CD4-positive, alpha-beta T cell treated with Interferon gamma for 1 hour (primary cell): ENCODE data around the gene DXO.
"Not testable (repeated sequence)": the region's sequence is repeated elsewhere in the genome, so short reads cannot be mapped to it uniquely, and the experiment has no call there.

Experiments
- DNase-seq: peaks from one replicate; pipeline ENCODE4 v3.0.0-alpha.2; 2020

The DXO gene

DNA sequence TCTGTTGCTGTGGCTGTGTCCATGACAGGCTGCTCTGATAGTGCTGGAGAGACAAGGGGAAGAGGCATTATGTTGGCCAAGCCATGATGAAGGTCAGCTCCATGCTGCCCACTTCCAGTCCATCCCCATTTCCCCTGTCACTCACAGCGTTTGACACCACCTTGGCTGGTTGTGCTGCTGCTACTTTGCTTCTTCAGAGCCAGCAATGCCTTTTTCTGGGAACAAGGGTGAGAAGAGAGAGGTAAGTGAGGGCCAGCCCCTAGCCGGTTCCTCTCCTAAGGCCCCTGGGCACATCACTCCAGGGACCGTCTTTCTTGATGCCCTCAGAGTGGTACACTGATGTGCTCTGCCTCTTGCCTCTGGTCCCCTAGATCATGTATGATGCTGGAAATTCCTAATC lies 15.1 kb downstream of the DXO start:
- DNase-seq, result no peak

DNA sequence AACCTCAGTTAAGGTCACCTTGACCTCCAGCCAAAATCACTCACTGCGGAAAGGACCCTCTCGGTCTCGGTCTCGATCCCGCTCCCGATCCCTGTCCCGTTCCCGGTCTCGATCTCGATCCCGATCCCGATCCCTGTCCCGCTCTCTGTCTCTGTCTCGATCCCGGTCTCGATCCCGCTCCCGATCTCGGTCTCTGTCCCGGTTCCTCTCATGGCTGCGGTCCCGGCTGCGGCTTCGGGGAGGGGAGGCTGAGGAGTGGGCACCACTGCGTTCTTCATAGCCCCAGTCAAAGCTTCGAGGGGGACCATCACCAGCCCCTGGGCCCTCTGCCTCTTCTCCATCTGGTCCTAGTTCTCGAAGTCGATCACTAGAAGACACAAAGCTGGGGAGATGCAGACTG lies 17.4 kb downstream of the DXO start:
- DNase-seq, result no peak

DNA sequence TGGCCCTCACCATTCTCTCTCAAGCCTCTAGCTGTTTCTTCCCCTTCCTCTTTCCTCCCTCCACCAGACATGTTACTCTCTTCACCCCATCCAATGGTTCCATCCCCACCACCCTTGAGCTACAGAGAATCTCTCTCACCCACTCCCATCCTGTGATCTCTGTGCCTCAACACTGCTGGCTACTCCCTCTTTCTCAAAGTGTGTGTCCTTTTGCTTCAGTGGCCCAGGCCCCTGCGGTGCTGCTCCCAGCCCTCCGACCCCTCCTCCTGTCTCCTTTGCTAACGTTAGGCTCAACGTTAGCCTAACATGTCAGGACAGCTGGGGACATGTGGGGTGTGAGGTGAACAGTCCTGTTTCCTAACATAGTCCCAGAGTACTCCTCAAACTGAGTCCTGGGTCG lies 19.0 kb downstream of the DXO start:
- DNase-seq, result no peak

GRCh38 chr6:31952140-31952805 lies 19.7 kb downstream of the DXO start:
- DNase-seq, result peak; percentile 35

DNA sequence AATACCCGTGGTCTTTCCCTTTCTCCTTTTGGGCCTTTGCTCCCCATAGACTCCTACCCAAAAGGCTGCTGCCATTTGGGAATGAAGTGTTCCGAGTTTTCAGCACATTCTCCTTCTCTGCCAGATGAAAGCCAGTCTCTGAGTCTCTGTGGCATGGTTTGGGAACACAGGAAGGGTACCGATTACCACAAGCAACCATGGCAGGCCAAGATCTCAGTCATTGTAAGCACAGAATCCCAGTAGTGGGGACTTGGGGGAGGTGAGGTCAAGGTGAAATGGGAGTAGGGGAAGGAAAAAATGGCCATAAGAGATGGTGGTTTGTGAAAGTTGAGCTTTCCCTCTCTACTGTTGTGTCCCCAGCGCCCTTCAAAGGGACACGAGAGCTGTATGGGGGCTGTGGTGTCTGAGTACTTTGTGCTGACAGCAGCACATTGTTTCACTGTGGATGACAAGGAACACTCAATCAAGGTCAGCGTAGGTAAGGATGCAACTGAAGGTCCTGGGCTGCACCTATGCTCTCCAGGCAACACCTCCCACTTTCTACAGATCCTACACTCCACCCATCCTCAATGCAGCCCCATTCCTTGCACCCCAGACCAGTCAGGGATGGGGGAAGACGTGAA lies 21.9 kb downstream of the DXO start:
- no peak for DNase-seq

- DNase-seq, result no peak
These were observed 23.1 kb downstream of the DXO start for GRCh38 chr6:31948753-31949413.

DNA sequence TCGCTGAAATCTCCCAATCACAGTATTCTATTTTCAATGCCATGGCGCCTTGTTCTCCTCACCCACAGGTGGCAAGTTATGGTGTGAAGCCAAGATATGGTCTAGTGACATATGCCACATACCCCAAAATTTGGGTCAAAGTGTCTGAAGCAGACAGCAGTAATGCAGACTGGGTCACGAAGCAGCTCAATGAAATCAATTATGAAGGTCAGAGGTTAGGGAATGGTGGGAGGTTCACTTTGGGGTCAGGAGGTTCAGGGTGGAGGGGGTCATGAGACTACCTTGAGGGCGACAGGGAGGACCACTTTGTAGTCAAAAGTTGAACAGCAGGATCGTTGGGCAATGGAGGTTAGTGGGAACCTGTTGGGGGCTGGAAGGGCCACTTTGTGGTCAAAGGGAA lies 23.6 kb downstream of the DXO start:
- no peak for DNase-seq

DNA sequence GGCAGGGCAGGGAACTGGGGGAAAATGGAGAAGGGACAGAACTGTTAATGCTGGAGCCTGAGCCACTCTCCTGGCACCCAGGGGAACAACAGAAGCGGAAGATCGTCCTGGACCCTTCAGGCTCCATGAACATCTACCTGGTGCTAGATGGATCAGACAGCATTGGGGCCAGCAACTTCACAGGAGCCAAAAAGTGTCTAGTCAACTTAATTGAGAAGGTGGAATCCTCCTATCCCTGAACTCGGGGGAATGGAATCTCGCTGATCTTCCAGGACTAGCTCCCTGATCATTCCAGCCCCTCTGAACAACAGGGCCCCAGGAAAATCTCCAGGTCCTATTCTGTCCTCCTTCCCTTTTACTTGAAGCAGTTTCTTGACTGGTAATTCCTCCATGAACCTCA lies 24.1 kb downstream of the DXO start:
- DNase-seq, result no peak

DNA sequence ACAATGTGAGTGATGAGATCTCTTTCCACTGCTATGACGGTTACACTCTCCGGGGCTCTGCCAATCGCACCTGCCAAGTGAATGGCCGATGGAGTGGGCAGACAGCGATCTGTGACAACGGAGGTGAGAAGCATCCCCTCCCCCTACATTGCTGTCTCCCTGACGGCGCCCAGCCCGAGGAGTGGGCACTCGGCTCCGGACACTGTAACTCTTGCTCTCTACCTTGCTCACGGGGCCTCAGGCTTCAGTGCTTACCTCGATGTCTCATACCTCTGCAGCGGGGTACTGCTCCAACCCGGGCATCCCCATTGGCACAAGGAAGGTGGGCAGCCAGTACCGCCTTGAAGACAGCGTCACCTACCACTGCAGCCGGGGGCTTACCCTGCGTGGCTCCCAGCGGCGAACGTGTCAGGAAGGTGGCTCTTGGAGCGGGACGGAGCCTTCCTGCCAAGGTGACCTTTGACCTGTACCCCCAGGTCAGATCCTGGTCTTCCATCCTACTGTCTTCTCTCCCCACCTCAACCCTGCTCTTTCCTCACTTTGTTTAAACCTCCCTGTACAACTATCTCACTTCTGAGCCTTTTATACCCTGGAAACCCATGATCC lies 24.8 kb downstream of the DXO start:
- no peak for DNase-seq

- no peak for DNase-seq
These were observed 25.5 kb downstream of the DXO start for GRCh38 chr6:31946370-31946885.

DNA sequence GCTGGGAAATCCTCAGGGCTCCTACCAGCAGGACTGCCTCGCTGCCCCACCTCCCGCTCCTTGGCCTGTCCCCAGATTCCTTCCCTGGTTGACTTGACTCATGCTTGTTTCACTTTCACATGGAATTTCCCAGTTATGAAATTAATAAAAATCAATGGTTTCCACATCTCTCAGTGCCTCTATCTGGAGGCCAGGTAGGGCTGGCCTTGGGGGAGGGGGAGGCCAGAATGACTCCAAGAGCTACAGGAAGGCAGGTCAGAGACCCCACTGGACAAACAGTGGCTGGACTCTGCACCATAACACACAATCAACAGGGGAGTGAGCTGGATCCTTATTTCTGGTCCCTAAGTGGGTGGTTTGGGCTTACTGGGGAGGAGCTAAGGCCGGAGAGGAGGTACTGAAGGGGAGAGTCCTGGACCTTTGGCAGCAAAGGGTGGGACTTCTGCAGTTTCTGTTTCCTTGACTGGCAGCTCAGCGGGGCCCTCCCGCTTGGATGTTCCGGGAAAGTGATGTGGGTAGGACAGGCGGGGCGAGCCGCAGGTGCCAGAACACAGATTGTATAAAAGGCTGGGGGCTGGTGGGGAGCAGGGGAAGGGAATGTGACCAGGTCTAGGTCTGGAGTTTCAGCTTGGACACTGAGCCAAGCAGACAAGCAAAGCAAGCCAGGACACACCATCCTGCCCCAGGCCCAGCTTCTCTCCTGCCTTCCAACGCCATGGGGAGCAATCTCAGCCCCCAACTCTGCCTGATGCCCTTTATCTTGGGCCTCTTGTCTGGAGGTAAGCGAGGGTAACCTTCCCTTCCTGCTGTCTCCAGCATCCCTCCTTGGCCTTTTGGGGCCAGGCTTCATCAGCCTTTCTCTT lies 26.2 kb downstream of the DXO start, which contains the start of gene CFB:
Gene CFB, plus strand, starts transcription at position 589 of the 863 bp plus-strand sequence. Its CDS starts 127 bp downstream, at position 716.
- DNase-seq, result no peak

GRCh38 chr6:31945154-31945506 lies 26.8 kb downstream of the DXO start:
- DNase-seq, result no peak

DNA sequence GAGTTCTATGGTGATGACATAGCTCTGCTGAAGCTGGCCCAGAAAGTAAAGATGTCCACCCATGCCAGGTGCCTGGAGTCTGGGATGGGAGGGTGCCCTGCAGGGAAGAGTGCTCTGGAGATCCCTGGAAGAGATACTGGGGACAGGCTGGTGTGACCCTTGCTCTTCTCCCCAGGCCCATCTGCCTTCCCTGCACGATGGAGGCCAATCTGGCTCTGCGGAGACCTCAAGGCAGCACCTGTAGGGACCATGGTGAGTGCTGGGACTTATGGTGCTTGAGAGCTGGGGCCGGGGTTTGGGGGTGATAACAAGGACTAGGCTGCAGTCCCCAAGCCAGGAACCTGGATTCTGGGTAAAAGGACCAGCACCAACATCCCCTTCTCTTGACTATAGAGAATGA lies 28.2 kb downstream of the DXO start:
- no peak for DNase-seq

GRCh38 chr6:31940256-31940664 lies 31.7 kb downstream of the DXO start:
- DNase-seq, result no peak

DNA sequence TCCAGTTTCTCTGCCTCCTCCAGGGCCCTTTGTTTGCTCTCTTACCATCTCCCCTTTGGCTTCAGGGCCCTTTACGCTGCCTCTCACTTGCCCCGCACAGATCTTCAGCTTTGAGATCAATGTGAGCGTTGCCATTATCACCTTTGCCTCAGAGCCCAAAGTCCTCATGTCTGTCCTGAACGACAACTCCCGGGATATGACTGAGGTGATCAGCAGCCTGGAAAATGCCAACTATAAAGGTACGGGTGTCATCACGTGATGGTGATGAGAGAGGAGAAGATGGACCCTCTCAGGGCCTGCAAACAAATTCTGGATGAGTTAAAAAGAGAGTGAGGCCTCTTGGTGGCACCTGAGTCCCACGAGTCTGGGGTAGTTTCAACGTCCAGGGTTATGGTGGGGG lies 36.1 kb downstream of the DXO start:
- DNase-seq, result no peak

GRCh38 chr6:31935021-31935420 lies 36.9 kb downstream of the DXO start:
- DNase-seq, result no peak

DNA sequence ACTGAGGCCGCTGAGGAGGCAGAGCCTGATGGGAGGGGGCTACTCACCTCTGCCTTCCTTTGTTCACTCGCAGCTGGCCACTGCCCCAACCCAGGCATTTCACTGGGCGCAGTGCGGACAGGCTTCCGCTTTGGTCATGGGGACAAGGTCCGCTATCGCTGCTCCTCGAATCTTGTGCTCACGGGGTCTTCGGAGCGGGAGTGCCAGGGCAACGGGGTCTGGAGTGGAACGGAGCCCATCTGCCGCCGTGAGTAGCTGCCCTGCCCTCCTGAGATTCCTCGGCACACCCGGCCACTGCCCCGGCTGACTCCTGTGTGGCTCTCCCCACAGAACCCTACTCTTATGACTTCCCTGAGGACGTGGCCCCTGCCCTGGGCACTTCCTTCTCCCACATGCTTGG lies 38.4 kb downstream of the DXO start:
- DNase-seq, result no peak

GRCh38 chr6:31932137-31932536 lies 39.8 kb downstream of the DXO start:
- not testable (repeated sequence) for DNase-seq

GRCh38 chr6:31930962-31931361 lies 41.0 kb downstream of the DXO start:
- no peak for DNase-seq

- DNase-seq, result no peak
These were observed 43.3 kb downstream of the DXO start for GRCh38 chr6:31928672-31928939.

DNA sequence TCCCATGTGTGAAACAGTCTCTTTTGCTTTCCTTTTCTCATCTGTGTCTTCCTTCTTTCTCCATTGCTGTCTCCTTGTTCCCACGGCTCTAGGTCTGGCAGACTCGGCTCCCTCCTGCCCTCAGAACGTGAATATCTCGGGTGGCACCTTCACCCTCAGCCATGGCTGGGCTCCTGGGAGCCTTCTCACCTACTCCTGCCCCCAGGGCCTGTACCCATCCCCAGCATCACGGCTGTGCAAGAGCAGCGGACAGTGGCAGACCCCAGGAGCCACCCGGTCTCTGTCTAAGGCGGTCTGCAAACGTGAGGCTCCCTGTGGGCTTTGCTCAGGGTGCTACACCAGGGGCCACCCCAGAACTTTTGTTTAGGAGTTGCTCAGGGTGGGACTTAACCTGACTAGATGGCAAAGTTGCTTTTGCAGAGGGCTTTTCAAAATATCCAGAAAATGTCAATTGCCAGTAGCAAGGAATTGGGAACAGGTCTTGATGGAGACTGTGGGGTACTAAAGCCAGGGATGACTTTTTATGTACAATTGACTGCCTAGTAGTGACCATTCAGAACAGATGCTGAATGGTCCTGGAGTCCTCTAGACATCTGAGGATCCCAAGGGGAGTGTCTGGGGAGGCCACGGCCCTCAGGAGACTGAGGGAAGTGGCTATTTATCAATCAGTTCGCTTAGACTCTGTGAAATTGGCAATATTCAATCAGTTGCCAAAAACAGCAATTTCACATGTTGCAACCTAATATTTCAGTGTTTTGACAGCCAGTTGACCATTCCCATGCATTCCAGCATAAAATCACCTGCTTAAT lies 43.9 kb downstream of the DXO start:
- DNase-seq, result no peak

GRCh38 chr6:31927242-31927862 lies 44.6 kb downstream of the DXO start, which contains the start of gene C2:
C2 (plus strand) TSS chr6:31927717; CDS start chr6:31927753, 36 bp downstream.
- peak; percentile 14 for DNase-seq
